Natural killer cell (primary cell): ENCODE results near the gene KDM7A. TPM values are rescaled to one million over a fixed set of nuclear protein-coding genes. Genes with fewer than 3 reads are reported as not detected.

Source experiments
- ATAC-seq, 3 donors: fragments of 150-1000 bp in 2 of 3; fragments of 200-7000 bp in 1 of 3; cut with Tn5 transposase; 1 replicate in 1 of 3; 2 replicates in 2 of 3; pipeline ENCODE4 v1.10.0; 2021; ENCODE audit warnings: mild to moderate bottlenecking in 2 of 3, moderate library complexity in 2 of 3
- DNase-seq, 2 donors: peaks; one replicate each; pipeline versions ENCODE4 v3.0.0 to v3.0.0-alpha.2; 2013 to 2021; ENCODE audit warnings: mixed read lengths in 1 of 2
- H3K27ac ChIP-seq: one replicate; pipeline ENCODE4 v1.5.1; 2013; ENCODE audit warnings: mild to moderate bottlenecking, low read length
- H3K27me3 ChIP-seq: one replicate; pipeline ENCODE4 v1.6.1; 2013; ENCODE audit warnings: low read length; ENCODE audit not compliant: control insufficient read depth, insufficient read depth
- H3K36me3 ChIP-seq: one replicate; pipeline ENCODE4 v1.6.1; 2013; ENCODE audit warnings: low read length; ENCODE audit not compliant: control insufficient read depth, insufficient read depth
- H3K4me1 ChIP-seq: one replicate; pipeline ENCODE4 v1.6.1; 2013; ENCODE audit warnings: low read length; ENCODE audit not compliant: control insufficient read depth, insufficient read depth
- H3K4me3 ChIP-seq: one replicate; pipeline ENCODE4 v1.5.1; 2013; ENCODE audit warnings: low read length
- H3K9me3 ChIP-seq: one replicate; pipeline ENCODE4 v1.6.1; 2013; ENCODE audit warnings: low read length; ENCODE audit not compliant: control insufficient read depth, insufficient read depth
- H3K27ac Mint-ChIP-seq, 2 donors: one replicate each; pipeline ENCODE4 v1.8.0; 2022; ENCODE audit warnings: mild to moderate bottlenecking in 2 of 2, mixed read lengths in 2 of 2, moderate library complexity in 1 of 2
- H3K27me3 Mint-ChIP-seq, 2 donors: one replicate each; pipeline ENCODE4 v1.8.0; 2022; ENCODE audit warnings: low read depth in 2 of 2, mixed read lengths in 2 of 2
- H3K36me3 Mint-ChIP-seq: one replicate; pipeline ENCODE4 v1.8.0; 2022; ENCODE audit warnings: mixed read lengths
- H3K4me1 Mint-ChIP-seq, 2 donors: one replicate each; pipeline ENCODE4 v1.8.0; 2022; ENCODE audit warnings: mixed read lengths in 2 of 2
- H3K4me3 Mint-ChIP-seq: one replicate; pipeline ENCODE4 v1.8.0; 2022; ENCODE audit warnings: mild to moderate bottlenecking, moderate library complexity, mixed read lengths
- H3K9me3 Mint-ChIP-seq, 2 donors: one replicate each; pipeline ENCODE4 v1.8.0; 2022; ENCODE audit warnings: mixed read lengths in 2 of 2
- CTCF ChIP-seq: fragments of 200-600 bp; IDR thresholded peaks from one replicate; pipeline ENCODE4 v1.8.0; 2022; ENCODE audit warnings: antibody characterized with exemption
- WGBS: methylation state at CpG from one replicate; pipeline ENCODE4 v1.1.7; 2013; ENCODE audit warnings: missing lambda C conversion rate; ENCODE audit not compliant: insufficient coverage; 5-methylcytosine and 5-hydroxymethylcytosine counted together
- intact Hi-C: fragments of 100-400 bp; cut with micrococcal nuclease; formaldehyde crosslinking; loops from one replicate; pipeline ENCODE4 v1.14.2; 2022
- total RNA-seq, 4 donors: library from RNA; stranded (reverse); fragments of 120-200 nt in 1 of 4; gene quantifications; one replicate each; pipeline versions ENCODE4 v1.2.3 to v1.2.4, GENCODE V29; 2013 to 2022

KDM7A gene
- total RNA-seq, 3 donors from 2014 or later (not counting 1 experiment from before 2014, with no cell fraction given), result 25.2 to 38.1 (median 36.1) TPM

- WGBS, result 65% methylated on average over 10 of the region's 10 CpGs
- ATAC-seq (no peak), DNase-seq (no peak)
- Histone ChIP-seq H3K9me3 (no peaks in the 10 kb centered on the region), H3K27me3 (no peaks in the 10 kb centered on the region), H3K36me3 (no peaks in the 10 kb centered on the region), H3K4me3 (no peak overlapping the region), H3K4me1 (peaks cover 18% of the 10 kb centered on the region), H3K27ac (no peak overlapping the region)
- intact Hi-C loops, result no loop called here
- Mint-ChIP-seq H3K4me1 (peaks cover 16 to 20% of the 10 kb centered on the region in 2 donors), H3K9me3 (no peaks in the 10 kb centered on the region), H3K27ac (no peak overlapping the region), H3K27me3 (no peaks in the 10 kb centered on the region), H3K36me3 (no peaks in the 10 kb centered on the region), H3K4me3 (no peak overlapping the region)
- no peak for TF ChIP-seq CTCF
Measured at GRCh38 chr7:140222814-140223213, 46.0 kb upstream of the KDM7A start.

- H3K4me1 Mint-ChIP-seq, result peaks cover 17 to 25% of the 10 kb centered on the region in 2 donors
- intact Hi-C loops, result no loop called here
- no peak for TF ChIP-seq CTCF
Measured at GRCh38 chr7:140219672-140220524, 43.1 kb upstream of the KDM7A start.

GRCh38 chr7:140218656-140219055 lies 41.9 kb upstream of the KDM7A start:
- ATAC-seq, result no peak
- TF ChIP-seq CTCF, result no peak
- Mint-ChIP-seq H3K27ac (no peak overlapping the region), H3K27me3 (no peaks in the 10 kb centered on the region), H3K36me3 (no peaks in the 10 kb centered on the region), H3K4me3 (no peak overlapping the region), H3K9me3 (no peaks in the 10 kb centered on the region), H3K4me1 (peaks cover 22 to 26% of the 10 kb centered on the region in 2 donors)
- intact Hi-C loops, result no loop called here
- no peak for DNase-seq
- H3K4me1 ChIP-seq, result peaks cover 23% of the 10 kb centered on the region
- H3K27ac ChIP-seq, result no peak overlapping the region
- H3K9me3 ChIP-seq, result no peaks in the 10 kb centered on the region
- no peaks in the 10 kb centered on the region for H3K36me3 ChIP-seq
- WGBS, result 89% methylated on average over 2 of the region's 4 CpGs
- H3K27me3 ChIP-seq, result no peaks in the 10 kb centered on the region
- no peak overlapping the region for H3K4me3 ChIP-seq

More at GRCh38 chr7:140219672-140220524, 43.1 kb upstream of the KDM7A start:
- H3K36me3 ChIP-seq, result no peaks in the 10 kb centered on the region
- H3K27ac Mint-ChIP-seq, result no peak overlapping the region
- WGBS, result 92% methylated on average over 10 of the region's 10 CpGs
- no peaks in the 10 kb centered on the region for H3K27me3 ChIP-seq
- no peaks in the 10 kb centered on the region for H3K9me3 ChIP-seq
- H3K27ac ChIP-seq, result no peak overlapping the region
- H3K27me3 Mint-ChIP-seq, result no peaks in the 10 kb centered on the region
- H3K36me3 Mint-ChIP-seq, result no peaks in the 10 kb centered on the region
- no peak for DNase-seq
- no peak overlapping the region for H3K4me3 ChIP-seq
- no peaks in the 10 kb centered on the region for H3K9me3 Mint-ChIP-seq
- H3K4me3 Mint-ChIP-seq, result no peak overlapping the region
- ATAC-seq, result no peak
- H3K4me1 ChIP-seq, result peaks cover 23% of the 10 kb centered on the region
